GM21423 (cell line): ENCODE measurements around the gene C3orf22.

Source experiments
- ATAC-seq: cut with Tn5 transposase; IDR thresholded peaks from one replicate; pipeline ENCODE4 v1.9.1; 2021; ENCODE audit warnings: mild to moderate bottlenecking, moderate library complexity; ENCODE audit not compliant: unreplicated experiment

The C3orf22 gene

GRCh38 chr3:126528800-126529541 lies 29.8 kb downstream of the C3orf22 start:
- ATAC-seq, result no peak

GRCh38 chr3:126528419-126528799 lies 30.3 kb downstream of the C3orf22 start:
- no peak for ATAC-seq

- ATAC-seq, result no peak
Measured at GRCh38 chr3:126527455-126528211, 31.1 kb downstream of the C3orf22 start.

GRCh38 chr3:126527006-126527405 lies 31.7 kb downstream of the C3orf22 start:
- ATAC-seq, result no peak

GRCh38 chr3:126526668-126527005 lies 32.1 kb downstream of the C3orf22 start:
- ATAC-seq, result no peak

GRCh38 chr3:126525853-126526667 lies 32.7 kb downstream of the C3orf22 start:
- no peak for ATAC-seq

- ATAC-seq, result no peak
Measured at GRCh38 chr3:126525091-126525852, 33.5 kb downstream of the C3orf22 start.

GRCh38 chr3:126524429-126524988 lies 34.2 kb downstream of the C3orf22 start:
- no peak for ATAC-seq

GRCh38 chr3:126523745-126524428 lies 34.8 kb downstream of the C3orf22 start, which contains the start of gene CHST13:
Gene CHST13 (plus strand): TSS chr3:126524155. CDS start chr3:126524333, 178 bp downstream.
- no peak for ATAC-seq

- no peak for ATAC-seq
Measured at GRCh38 chr3:126522363-126522788, 36.4 kb downstream of the C3orf22 start.

GRCh38 chr3:126521122-126521891 lies 37.4 kb downstream of the C3orf22 start:
- no peak for ATAC-seq

GRCh38 chr3:126519506-126520455 lies 39.0 kb downstream of the C3orf22 start:
- no peak for ATAC-seq

GRCh38 chr3:126518779-126519177 lies 40.0 kb downstream of the C3orf22 start:
- no peak for ATAC-seq

GRCh38 chr3:126517986-126518778 lies 40.5 kb downstream of the C3orf22 start:
- ATAC-seq, result no peak

GRCh38 chr3:126517291-126517951 lies 41.3 kb downstream of the C3orf22 start, which contains the start of gene UROC1:
Gene UROC1 (minus strand): TSS chr3:126517773. CDS start chr3:126517719, 54 bp downstream.
- no peak for ATAC-seq

GRCh38 chr3:126516936-126517290 lies 41.8 kb downstream of the C3orf22 start:
- ATAC-seq, result no peak
